ENCODE measurements around the gene ZFP64.
"Not testable (repeated sequence)": the region's sequence is repeated elsewhere in the genome, so short reads cannot be mapped to it uniquely, and the experiment has no call there.

The ZFP64 gene

DNA sequence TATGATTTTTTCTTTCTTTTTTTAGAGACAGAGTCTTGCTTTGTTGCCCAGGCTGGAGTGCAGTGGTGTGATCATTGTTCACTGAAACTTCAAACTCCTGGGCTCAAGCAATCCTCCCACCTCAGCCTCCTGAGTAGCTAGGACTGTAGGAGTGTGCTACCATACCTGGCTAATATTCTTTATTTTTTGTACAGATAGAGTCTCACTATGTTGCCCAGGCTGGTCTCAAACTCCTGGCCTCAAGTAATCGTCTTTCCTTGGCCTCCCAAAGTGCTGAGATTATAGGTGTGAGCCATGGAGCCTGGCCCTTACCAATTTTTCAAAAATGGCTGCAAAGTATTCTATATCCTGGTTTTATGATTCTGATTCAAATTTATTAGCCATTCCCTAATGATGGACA, 37.8 kb upstream of the ZFP64 start:
- not testable (repeated sequence) for H2BK120ac ChIP-seq (ENCODE audit: insufficient read depth, low read length, poor library complexity); H3K79me2 ChIP-seq (ENCODE audit: control insufficient read depth, insufficient read depth, low read length, poor library complexity); H3K9me3 ChIP-seq (ENCODE audit: insufficient read depth, low read depth, low read length); H2BK12ac ChIP-seq (ENCODE audit: low read length); H2AK5ac ChIP-seq (ENCODE audit: low read length); H2BK5ac ChIP-seq (ENCODE audit: low read depth, low read length, poor library complexity); H2AFZ ChIP-seq (ENCODE audit: insufficient read depth, low read length, poor library complexity); H4K12ac ChIP-seq (ENCODE audit: low read depth, low read length); H3K9ac ChIP-seq (ENCODE audit: low read length); H4K91ac ChIP-seq (ENCODE audit: low read depth, low read length); H3K36me3 ChIP-seq (ENCODE audit: control insufficient read depth in 1 of 2, insufficient read depth in 2 of 2, low read length in 2 of 2); H3K18ac ChIP-seq (ENCODE audit: low read length); DNase-seq; H3K79me1 ChIP-seq (ENCODE audit: low read length); H3K27me3 ChIP-seq (ENCODE audit: insufficient read depth, low read length); H3K14ac ChIP-seq (ENCODE audit: low read length); H3K4me3 ChIP-seq (ENCODE audit: low read depth, low read length); H3K4me1 ChIP-seq (ENCODE audit: control insufficient read depth in 1 of 2, insufficient read depth in 2 of 2, low read length in 2 of 2); H3K27ac ChIP-seq (ENCODE audit: low read depth, low read length); H3K4me2 ChIP-seq (ENCODE audit: low read length); H3K4ac ChIP-seq (ENCODE audit: low read depth, low read length); H4K8ac ChIP-seq (ENCODE audit: low read depth, low read length); H3K23ac ChIP-seq (ENCODE audit: low read length)
- WGBS (ENCODE audit: extremely low coverage, insufficient coverage, insufficient read length): no CpG with 5 or more reads among the region's 1 CpG

DNA sequence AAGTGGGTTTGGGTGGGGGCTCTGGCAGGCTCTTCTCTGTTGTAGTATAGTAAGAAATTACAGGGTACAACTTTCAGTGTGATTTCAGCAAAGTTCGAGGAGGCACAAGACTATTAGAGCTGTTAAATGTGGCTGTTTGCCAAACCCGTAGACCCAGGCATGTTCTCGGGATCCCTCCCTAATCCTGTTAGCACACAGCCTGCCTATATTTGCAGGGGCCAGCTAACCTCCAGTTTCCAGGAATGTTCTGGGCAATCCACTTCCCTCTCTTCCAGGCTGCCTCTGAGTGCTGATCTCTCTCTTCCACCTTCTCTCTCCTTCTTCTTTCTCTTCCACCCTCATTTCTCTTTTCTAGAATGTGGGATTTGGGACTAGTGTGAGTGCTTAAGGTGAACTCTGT, 34.8 kb upstream of the ZFP64 start:
- Histone ChIP-seq H4K12ac (ENCODE audit: low read depth, low read length) (no peak overlapping the region), H3K14ac (ENCODE audit: low read length) (no peak overlapping the region), H2AFZ (ENCODE audit: insufficient read depth, low read length, poor library complexity) (no peak overlapping the region), H2BK12ac (ENCODE audit: low read length) (no peak overlapping the region), H3K9ac (ENCODE audit: low read length) (no peak overlapping the region), H4K8ac (ENCODE audit: low read depth, low read length) (no peak overlapping the region), H3K4me1 (ENCODE audit: control insufficient read depth in 1 of 2, insufficient read depth in 2 of 2, low read length in 2 of 2) (no peaks in the 10 kb centered on the region), H3K4me3 (ENCODE audit: low read depth, low read length) (no peak overlapping the region), H3K9me3 (ENCODE audit: insufficient read depth, low read depth, low read length) (no peaks in the 10 kb centered on the region), H2BK5ac (ENCODE audit: low read depth, low read length, poor library complexity) (no peak overlapping the region), H3K18ac (ENCODE audit: low read length) (no peak overlapping the region), H3K27ac (ENCODE audit: low read depth, low read length) (no peak overlapping the region), H3K23ac (ENCODE audit: low read length) (no peak overlapping the region), H4K91ac (ENCODE audit: low read depth, low read length) (no peak overlapping the region), H2AK5ac (ENCODE audit: low read length) (no peak overlapping the region), H3K4me2 (ENCODE audit: low read length) (no peak overlapping the region), H2BK120ac (ENCODE audit: insufficient read depth, low read length, poor library complexity) (no peak overlapping the region), H3K4ac (ENCODE audit: low read depth, low read length) (no peak overlapping the region), H3K27me3 (ENCODE audit: insufficient read depth, low read length) (no peaks in the 10 kb centered on the region), H3K36me3 (ENCODE audit: control insufficient read depth in 1 of 2, insufficient read depth in 2 of 2, low read length in 2 of 2) (no peaks in the 10 kb centered on the region), H3K79me2 (ENCODE audit: control insufficient read depth, insufficient read depth, low read length, poor library complexity) (no peaks in the 10 kb centered on the region), H3K79me1 (ENCODE audit: low read length) (no peaks in the 10 kb centered on the region)
- no peak for DNase-seq
- no CpG with 5 or more reads among the region's 3 CpGs for WGBS (ENCODE audit: extremely low coverage, insufficient coverage, insufficient read length)

DNA sequence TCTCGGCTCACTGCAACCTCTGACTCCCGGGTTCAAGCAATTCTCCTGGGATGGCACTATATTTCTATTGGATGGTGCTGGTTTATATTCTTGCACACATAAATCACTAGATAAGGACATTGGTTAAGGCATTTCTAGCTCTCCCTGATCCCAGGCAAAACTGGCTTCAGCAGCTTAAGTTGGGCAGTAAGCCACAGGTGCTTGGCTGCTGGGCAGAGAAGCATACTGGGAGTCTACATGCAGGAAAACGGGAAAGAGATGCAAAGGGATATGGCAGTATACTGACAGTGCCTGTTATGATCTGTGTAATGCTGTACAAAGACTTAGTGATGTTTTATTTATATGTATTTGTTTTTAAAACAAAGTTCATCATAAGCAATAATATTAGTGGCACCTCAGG, 33.3 kb upstream of the ZFP64 start:
- H2AFZ ChIP-seq (ENCODE audit: insufficient read depth, low read length, poor library complexity): no peak overlapping the region
- H2AK5ac ChIP-seq (ENCODE audit: low read length): no peak overlapping the region
- no peak overlapping the region for H3K4me2 ChIP-seq (ENCODE audit: low read length)
- no peak overlapping the region for H2BK5ac ChIP-seq (ENCODE audit: low read depth, low read length, poor library complexity)
- H3K9ac ChIP-seq (ENCODE audit: low read length): no peak overlapping the region
- H2BK120ac ChIP-seq (ENCODE audit: insufficient read depth, low read length, poor library complexity): no peak overlapping the region
- no peak overlapping the region for H3K14ac ChIP-seq (ENCODE audit: low read length)
- no peak overlapping the region for H4K91ac ChIP-seq (ENCODE audit: low read depth, low read length)
- H3K36me3 ChIP-seq (ENCODE audit: control insufficient read depth in 1 of 2, insufficient read depth in 2 of 2, low read length in 2 of 2): no peaks in the 10 kb centered on the region
- peaks cover 2% of the 10 kb centered on the region for H3K9me3 ChIP-seq (ENCODE audit: insufficient read depth, low read depth, low read length)
- H3K27me3 ChIP-seq (ENCODE audit: insufficient read depth, low read length): no peaks in the 10 kb centered on the region
- no peak overlapping the region for H3K27ac ChIP-seq (ENCODE audit: low read depth, low read length)
- no peak overlapping the region for H4K8ac ChIP-seq (ENCODE audit: low read depth, low read length)
- no peak overlapping the region for H3K4me3 ChIP-seq (ENCODE audit: low read depth, low read length)
- no peak overlapping the region for H2BK12ac ChIP-seq (ENCODE audit: low read length)
- no peak overlapping the region for H3K4ac ChIP-seq (ENCODE audit: low read depth, low read length)
- no peaks in the 10 kb centered on the region for H3K79me2 ChIP-seq (ENCODE audit: control insufficient read depth, insufficient read depth, low read length, poor library complexity)
- no peak overlapping the region for H3K18ac ChIP-seq (ENCODE audit: low read length)
- H3K79me1 ChIP-seq (ENCODE audit: low read length): no peaks in the 10 kb centered on the region
- no CpG with 5 or more reads among the region's 3 CpGs for WGBS (ENCODE audit: extremely low coverage, insufficient coverage, insufficient read length)
- H3K23ac ChIP-seq (ENCODE audit: low read length): no peak overlapping the region
- no peak overlapping the region for H4K12ac ChIP-seq (ENCODE audit: low read depth, low read length)
- H3K4me1 ChIP-seq (ENCODE audit: control insufficient read depth in 1 of 2, insufficient read depth in 2 of 2, low read length in 2 of 2): no peaks in the 10 kb centered on the region
- DNase-seq: no peak

DNA sequence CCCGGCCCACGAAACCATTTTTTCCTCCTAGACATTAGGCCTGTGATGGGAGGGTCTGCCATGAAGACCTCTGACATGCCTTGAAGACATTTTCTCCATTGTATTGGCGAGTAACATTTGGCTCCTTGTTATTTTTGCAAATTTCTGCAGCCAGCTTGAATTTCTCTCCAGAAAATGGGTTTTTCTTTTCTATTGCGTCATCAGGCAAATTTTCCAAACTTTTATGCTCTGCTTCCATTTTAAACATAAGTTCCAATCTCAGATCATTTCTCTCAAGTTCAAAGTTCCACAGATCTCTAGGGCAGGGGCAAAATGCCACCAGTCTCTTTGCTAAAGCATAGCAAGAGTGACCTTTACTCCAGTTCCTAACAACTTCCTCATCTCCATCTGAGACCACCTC, 29.8 kb upstream of the ZFP64 start:
- not testable (repeated sequence) for H3K4me1 ChIP-seq (ENCODE audit: control insufficient read depth in 1 of 2, insufficient read depth in 2 of 2, low read length in 2 of 2); H2BK120ac ChIP-seq (ENCODE audit: insufficient read depth, low read length, poor library complexity); H3K27me3 ChIP-seq (ENCODE audit: insufficient read depth, low read length); H3K14ac ChIP-seq (ENCODE audit: low read length); H3K9me3 ChIP-seq (ENCODE audit: insufficient read depth, low read depth, low read length); H4K8ac ChIP-seq (ENCODE audit: low read depth, low read length); H3K4me2 ChIP-seq (ENCODE audit: low read length); H3K79me1 ChIP-seq (ENCODE audit: low read length); H3K79me2 ChIP-seq (ENCODE audit: control insufficient read depth, insufficient read depth, low read length, poor library complexity); H2AK5ac ChIP-seq (ENCODE audit: low read length); H3K36me3 ChIP-seq (ENCODE audit: control insufficient read depth in 1 of 2, insufficient read depth in 2 of 2, low read length in 2 of 2); H2BK5ac ChIP-seq (ENCODE audit: low read depth, low read length, poor library complexity); H3K4ac ChIP-seq (ENCODE audit: low read depth, low read length); H3K27ac ChIP-seq (ENCODE audit: low read depth, low read length); H3K9ac ChIP-seq (ENCODE audit: low read length); H3K4me3 ChIP-seq (ENCODE audit: low read depth, low read length); DNase-seq; H2AFZ ChIP-seq (ENCODE audit: insufficient read depth, low read length, poor library complexity); H4K12ac ChIP-seq (ENCODE audit: low read depth, low read length); H4K91ac ChIP-seq (ENCODE audit: low read depth, low read length); H3K23ac ChIP-seq (ENCODE audit: low read length); H2BK12ac ChIP-seq (ENCODE audit: low read length); H3K18ac ChIP-seq (ENCODE audit: low read length)
- WGBS (ENCODE audit: extremely low coverage, insufficient coverage, insufficient read length): no CpG with 5 or more reads among the region's 4 CpGs

DNA sequence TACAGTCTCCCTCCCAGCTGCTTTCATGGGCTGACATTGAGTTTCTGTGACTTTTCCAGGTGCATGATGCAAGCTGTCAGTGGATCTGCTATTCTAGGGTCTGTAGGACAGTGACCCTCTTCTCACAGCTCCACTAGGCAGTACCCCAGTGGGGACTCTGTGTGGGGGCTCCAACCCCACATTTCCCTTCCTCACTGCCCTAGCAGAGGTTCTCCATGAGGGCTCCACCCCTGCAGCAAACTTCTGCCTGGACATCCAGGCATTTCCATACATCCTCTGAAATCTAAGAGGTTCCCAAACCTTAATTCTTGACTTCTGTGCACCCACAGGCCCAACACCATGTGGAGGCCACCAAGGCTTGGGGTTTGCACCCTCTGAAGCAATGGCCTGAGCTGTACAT, 29.3 kb upstream of the ZFP64 start:
- H2BK5ac ChIP-seq (ENCODE audit: low read depth, low read length, poor library complexity); H2BK12ac ChIP-seq (ENCODE audit: low read length); H4K91ac ChIP-seq (ENCODE audit: low read depth, low read length); H3K36me3 ChIP-seq (ENCODE audit: control insufficient read depth in 1 of 2, insufficient read depth in 2 of 2, low read length in 2 of 2); H3K4me3 ChIP-seq (ENCODE audit: low read depth, low read length); H4K12ac ChIP-seq (ENCODE audit: low read depth, low read length); H2AK5ac ChIP-seq (ENCODE audit: low read length); H4K8ac ChIP-seq (ENCODE audit: low read depth, low read length); H3K4me2 ChIP-seq (ENCODE audit: low read length); H3K9me3 ChIP-seq (ENCODE audit: insufficient read depth, low read depth, low read length); H3K27ac ChIP-seq (ENCODE audit: low read depth, low read length); H3K23ac ChIP-seq (ENCODE audit: low read length); H3K4ac ChIP-seq (ENCODE audit: low read depth, low read length); H3K4me1 ChIP-seq (ENCODE audit: control insufficient read depth in 1 of 2, insufficient read depth in 2 of 2, low read length in 2 of 2); H3K79me2 ChIP-seq (ENCODE audit: control insufficient read depth, insufficient read depth, low read length, poor library complexity); H2BK120ac ChIP-seq (ENCODE audit: insufficient read depth, low read length, poor library complexity); H3K27me3 ChIP-seq (ENCODE audit: insufficient read depth, low read length); H3K14ac ChIP-seq (ENCODE audit: low read length); H2AFZ ChIP-seq (ENCODE audit: insufficient read depth, low read length, poor library complexity); H3K9ac ChIP-seq (ENCODE audit: low read length); DNase-seq; H3K18ac ChIP-seq (ENCODE audit: low read length); H3K79me1 ChIP-seq (ENCODE audit: low read length): not testable (repeated sequence)
